Measurements from ENCODE around the gene ASRGL1. TPM values are rescaled to one million over a fixed set of nuclear protein-coding genes. Genes with fewer than 3 reads are reported as not detected.
A peak's percentile ranks its signal among the peaks of the same experiment; 100 is the strongest.

ASRGL1 gene
- total and polyA plus RNA-seq, 2 of the 13 experiments (the other 11 are each of a cell fraction or from before 2014, with no cell fraction given), result 50.8 to 97.5 TPM

DNA sequence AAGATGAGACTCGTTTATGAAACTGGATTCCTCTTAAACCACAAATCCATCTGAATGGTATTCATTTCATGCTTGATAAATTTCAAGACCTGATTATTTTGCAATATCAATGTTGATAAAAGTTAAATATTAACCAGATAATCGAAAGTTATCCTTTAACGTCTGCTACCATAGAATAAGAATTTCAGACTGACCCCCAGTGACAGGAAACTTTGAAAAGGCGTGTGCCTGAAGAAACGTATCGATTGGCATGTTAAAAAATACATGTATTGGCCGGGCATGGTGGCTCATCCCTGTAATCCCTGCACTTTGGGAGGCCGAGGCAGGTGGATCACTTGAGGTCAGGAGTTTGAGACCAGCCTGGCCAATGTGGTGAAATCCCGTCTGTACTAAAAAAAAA is 95.4 kb downstream of the ASRGL1 start (continued):
- TF ChIP-seq NCOA5 (CRISPR knock-in tag; IDR thresholded peaks at IDR 0.05) (no peak), IRX3 (CRISPR knock-in tag; IDR thresholded peaks at IDR 0.05; ENCODE audit: borderline replicate concordance, low read depth) (no peak), E2F2 (CRISPR knock-in tag; IDR thresholded peaks at IDR 0.05; ENCODE audit: borderline replicate concordance) (no peak), HNRNPUL1 (IDR thresholded peaks at IDR 0.05; ENCODE audit: low read depth, low read length) (no peak), ZNF230 (CRISPR knock-in tag; IDR thresholded peaks at IDR 0.05) (no peak), CTCF (CRISPR knock-in tag; IDR thresholded peaks at IDR 0.05) (no peak), ZNF546 (CRISPR knock-in tag; conservative IDR thresholded peaks at IDR 0.05) (no peak), YEATS2 (CRISPR knock-in tag; IDR thresholded peaks at IDR 0.05; ENCODE audit: borderline replicate concordance) (no peak), ZKSCAN8 (CRISPR knock-in tag; IDR thresholded peaks at IDR 0.05; ENCODE audit: borderline replicate concordance) (no peak), DRAP1 (CRISPR knock-in tag; IDR thresholded peaks at IDR 0.05) (peak; percentile 18; the same call in 1 of the 2 replicates), HDAC1 (CRISPR knock-in tag; IDR thresholded peaks at IDR 0.05) (peak; percentile 77), TBL1XR1 (IDR thresholded peaks at IDR 0.05; ENCODE audit: borderline replicate concordance, low read length, partially characterized antibody) (no peak), ZNF160 (CRISPR knock-in tag; IDR thresholded peaks at IDR 0.05) (no peak), MAZ (IDR thresholded peaks at IDR 0.05; ENCODE audit: borderline replicate concordance, low read depth, low read length) (no peak), MAZ (CRISPR knock-in tag; IDR thresholded peaks at IDR 0.05; ENCODE audit: low read depth) (no peak), DMAP1 (CRISPR knock-in tag; IDR thresholded peaks at IDR 0.05) (no peak), BCL6 (CRISPR knock-in tag; IDR thresholded peaks at IDR 0.05) (peak; percentile 53), MTA1 (CRISPR knock-in tag; IDR thresholded peaks at IDR 0.05; ENCODE audit: borderline replicate concordance) (no peak), ZKSCAN1 (IDR thresholded peaks at IDR 0.05; ENCODE audit: low read length) (no peak)
- TF ChIP-seq, protein P1, sequence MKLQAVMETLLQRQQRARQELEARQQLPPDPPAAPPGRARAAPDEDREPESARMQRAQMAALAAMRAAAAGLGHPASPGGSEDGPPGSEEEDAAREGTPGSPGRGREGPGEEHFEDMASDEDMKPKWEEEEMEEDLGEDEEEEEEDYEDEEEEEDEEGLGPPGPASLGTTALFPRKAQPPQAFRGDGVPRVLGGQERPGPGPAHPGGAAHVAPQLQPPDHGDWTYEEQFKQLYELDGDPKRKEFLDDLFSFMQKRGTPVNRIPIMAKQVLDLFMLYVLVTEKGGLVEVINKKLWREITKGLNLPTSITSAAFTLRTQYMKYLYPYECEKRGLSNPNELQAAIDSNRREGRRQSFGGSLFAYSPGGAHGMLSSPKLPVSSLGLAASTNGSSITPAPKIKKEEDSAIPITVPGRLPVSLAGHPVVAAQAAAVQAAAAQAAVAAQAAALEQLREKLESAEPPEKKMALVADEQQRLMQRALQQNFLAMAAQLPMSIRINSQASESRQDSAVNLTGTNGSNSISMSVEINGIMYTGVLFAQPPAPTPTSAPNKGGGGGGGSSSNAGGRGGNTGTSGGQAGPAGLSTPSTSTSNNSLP (IDR thresholded peaks at IDR 0.05; ENCODE audit: low read depth, low read length), result peak; percentile 89
- TF ChIP-seq, protein P2, sequence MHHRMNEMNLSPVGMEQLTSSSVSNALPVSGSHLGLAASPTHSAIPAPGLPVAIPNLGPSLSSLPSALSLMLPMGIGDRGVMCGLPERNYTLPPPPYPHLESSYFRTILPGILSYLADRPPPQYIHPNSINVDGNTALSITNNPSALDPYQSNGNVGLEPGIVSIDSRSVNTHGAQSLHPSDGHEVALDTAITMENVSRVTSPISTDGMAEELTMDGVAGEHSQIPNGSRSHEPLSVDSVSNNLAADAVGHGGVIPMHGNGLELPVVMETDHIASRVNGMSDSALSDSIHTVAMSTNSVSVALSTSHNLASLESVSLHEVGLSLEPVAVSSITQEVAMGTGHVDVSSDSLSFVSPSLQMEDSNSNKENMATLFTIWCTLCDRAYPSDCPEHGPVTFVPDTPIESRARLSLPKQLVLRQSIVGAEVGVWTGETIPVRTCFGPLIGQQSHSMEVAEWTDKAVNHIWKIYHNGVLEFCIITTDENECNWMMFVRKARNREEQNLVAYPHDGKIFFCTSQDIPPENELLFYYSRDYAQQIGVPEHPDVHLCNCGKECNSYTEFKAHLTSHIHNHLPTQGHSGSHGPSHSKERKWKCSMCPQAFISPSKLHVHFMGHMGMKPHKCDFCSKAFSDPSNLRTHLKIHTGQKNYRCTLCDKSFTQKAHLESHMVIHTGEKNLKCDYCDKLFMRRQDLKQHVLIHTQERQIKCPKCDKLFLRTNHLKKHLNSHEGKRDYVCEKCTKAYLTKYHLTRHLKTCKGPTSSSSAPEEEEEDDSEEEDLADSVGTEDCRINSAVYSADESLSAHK (CRISPR knock-in tag; IDR thresholded peaks at IDR 0.05; ENCODE audit: borderline replicate concordance), result no peak
- TF ChIP-seq, protein P3, sequence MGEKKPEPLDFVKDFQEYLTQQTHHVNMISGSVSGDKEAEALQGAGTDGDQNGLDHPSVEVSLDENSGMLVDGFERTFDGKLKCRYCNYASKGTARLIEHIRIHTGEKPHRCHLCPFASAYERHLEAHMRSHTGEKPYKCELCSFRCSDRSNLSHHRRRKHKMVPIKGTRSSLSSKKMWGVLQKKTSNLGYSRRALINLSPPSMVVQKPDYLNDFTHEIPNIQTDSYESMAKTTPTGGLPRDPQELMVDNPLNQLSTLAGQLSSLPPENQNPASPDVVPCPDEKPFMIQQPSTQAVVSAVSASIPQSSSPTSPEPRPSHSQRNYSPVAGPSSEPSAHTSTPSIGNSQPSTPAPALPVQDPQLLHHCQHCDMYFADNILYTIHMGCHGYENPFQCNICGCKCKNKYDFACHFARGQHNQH (CRISPR knock-in tag; IDR thresholded peaks at IDR 0.05), result no peak

Measured in HepG2 (cell line).